RWPE1 (cell line): ENCODE measurements around the gene NEUROD2.

Experiments
- CTCF ChIA-PET: fragments of 350-600 bp; sonication (Branson Sonifier 250); formaldehyde crosslinking; extraction: SDS; loops from one replicate; lab custom pipeline; 2021; lab: Yijun Ruan, JAX
- POLR2A ChIA-PET: fragments of 400-600 bp; formaldehyde crosslinking; extraction: SDS; loops from one replicate; lab custom pipeline; 2020; ENCODE audit warnings: antibody characterized with exemption; ENCODE audit not compliant: low non-redundant PET; lab: Yijun Ruan, JAX
- DNase-seq: peaks from one replicate; pipeline ENCODE4 v3.0.0; 2012; ENCODE audit warnings: low spot score
- H3K27ac ChIP-seq: fragments of 450-650 bp; 2 replicates; pipeline ENCODE4 v1.5.1; 2017
- TF ChIP-seq, protein P1 (sequence below): fragments of 450-650 bp; conservative IDR thresholded peaks from 2 replicates; pipeline ENCODE4 v1.5.1; 2017; ENCODE audit warnings: low read depth, mild to moderate bottlenecking

Gene NEUROD2

DNA sequence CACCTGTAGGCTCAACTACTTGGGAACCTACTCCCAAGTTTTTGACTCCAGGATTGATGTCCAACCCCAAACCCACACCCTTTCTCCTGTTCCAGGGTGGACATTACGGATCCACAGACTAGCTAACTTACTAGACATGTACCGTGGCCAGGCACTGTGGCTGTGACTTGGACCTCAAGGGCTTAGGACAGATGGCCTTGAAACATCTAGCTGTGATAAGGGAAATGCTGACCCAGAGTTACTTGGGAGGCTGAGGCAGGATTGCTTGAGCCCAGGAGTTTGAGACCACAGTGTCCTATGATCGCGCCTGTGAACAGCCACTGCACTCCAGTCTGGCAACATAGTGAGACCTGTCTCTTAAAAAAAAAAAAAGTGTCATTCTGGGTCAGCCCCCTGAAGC is 33.4 kb upstream of the NEUROD2 start:
- POLR2A ChIA-PET: no interaction called here
- CTCF ChIA-PET: interaction anchor here (0.6 to 0.7 kb wide), 2 partner anchors 12 to 253 kb away, joined by 3 to 4 read pairs; no protein-coding TSS in a partner anchor
- no peak for DNase-seq
- TF ChIP-seq, protein P1, sequence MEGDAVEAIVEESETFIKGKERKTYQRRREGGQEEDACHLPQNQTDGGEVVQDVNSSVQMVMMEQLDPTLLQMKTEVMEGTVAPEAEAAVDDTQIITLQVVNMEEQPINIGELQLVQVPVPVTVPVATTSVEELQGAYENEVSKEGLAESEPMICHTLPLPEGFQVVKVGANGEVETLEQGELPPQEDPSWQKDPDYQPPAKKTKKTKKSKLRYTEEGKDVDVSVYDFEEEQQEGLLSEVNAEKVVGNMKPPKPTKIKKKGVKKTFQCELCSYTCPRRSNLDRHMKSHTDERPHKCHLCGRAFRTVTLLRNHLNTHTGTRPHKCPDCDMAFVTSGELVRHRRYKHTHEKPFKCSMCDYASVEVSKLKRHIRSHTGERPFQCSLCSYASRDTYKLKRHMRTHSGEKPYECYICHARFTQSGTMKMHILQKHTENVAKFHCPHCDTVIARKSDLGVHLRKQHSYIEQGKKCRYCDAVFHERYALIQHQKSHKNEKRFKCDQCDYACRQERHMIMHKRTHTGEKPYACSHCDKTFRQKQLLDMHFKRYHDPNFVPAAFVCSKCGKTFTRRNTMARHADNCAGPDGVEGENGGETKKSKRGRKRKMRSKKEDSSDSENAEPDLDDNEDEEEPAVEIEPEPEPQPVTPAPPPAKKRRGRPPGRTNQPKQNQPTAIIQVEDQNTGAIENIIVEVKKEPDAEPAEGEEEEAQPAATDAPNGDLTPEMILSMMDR: no peak
- H3K27ac ChIP-seq: no peak overlapping the region

DNA sequence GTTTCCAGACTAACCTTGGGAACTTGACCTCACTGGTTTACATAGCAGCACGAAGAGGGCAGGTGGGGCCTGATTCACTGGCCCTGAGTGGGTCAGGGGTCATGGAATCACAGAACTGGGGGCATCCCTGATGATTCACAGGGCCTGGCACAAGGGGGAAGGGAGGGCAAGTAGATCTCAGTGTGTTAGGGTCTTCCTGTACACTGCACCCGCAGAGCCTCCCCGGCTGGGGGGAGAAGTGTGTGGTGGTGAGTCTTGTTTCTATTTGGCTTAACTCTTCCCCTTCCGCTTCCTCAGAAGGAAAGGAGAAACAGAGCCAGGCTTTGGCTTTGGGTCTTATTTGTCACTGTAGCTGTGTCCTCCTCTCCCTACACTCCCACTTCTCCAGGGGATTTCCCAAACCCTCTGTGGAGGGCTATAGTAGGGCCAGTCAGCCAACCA is 32.9 kb upstream of the NEUROD2 start:
- POLR2A ChIA-PET: no interaction called here
- DNase-seq: no peak
- TF ChIP-seq, protein P1: no peak
- no peak overlapping the region for H3K27ac ChIP-seq
- CTCF ChIA-PET: interaction anchor here (0.7 to 3.1 kb wide), 2 partner anchors 18 to 254 kb away, joined by 3 to 14 read pairs; no protein-coding TSS in a partner anchor

DNA sequence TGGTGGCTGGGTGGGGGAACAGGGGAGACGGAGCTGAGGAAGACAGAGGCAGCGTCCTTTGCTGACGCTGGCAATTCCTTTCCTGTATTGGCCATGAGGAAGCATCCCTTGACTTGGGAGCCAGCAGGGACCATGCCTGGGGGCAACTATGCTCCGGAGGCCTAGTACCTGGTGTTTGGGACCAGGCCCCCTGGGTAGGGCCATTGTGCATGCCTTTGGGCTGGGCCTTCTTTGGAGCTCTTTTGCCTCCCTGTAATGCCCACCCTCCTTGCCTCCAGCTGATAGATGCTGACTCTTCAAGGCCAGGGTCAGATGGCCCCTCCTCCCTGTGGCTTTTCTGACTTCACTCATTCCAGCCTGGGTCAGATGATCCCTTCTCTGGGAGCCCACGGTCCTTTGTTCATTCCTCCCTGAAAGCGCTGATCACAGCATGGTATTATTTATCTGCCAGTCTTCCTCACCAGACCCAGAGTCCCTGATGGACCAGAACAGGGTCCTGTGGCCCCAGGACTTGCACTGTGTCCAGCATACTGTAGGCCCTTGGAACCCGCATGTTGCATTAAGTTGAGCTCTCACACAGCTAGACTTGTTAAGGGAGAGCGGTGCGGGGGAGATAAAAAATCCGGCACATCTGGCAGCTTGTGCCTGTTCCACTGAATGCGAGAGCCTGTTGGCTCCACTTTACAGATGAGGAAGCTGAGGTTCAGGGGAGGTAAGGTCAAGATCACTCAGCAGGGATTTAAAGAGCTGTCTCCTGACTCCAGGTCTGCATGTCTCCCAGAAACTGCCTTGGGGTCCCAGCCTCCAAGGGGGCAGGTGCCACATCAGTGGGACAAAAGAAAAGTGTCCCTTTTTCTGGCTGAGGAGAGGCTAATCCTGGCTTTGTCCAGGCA is 32.1 kb upstream of the NEUROD2 start:
- POLR2A ChIA-PET: no interaction called here
- no peak overlapping the region for H3K27ac ChIP-seq
- CTCF ChIA-PET: interaction anchor here (3.1 kb wide), 1 partner anchor 17 kb away, joined by 14 read pairs; no protein-coding TSS in a partner anchor
- no peak for DNase-seq
- TF ChIP-seq, protein P1: no peak

DNA sequence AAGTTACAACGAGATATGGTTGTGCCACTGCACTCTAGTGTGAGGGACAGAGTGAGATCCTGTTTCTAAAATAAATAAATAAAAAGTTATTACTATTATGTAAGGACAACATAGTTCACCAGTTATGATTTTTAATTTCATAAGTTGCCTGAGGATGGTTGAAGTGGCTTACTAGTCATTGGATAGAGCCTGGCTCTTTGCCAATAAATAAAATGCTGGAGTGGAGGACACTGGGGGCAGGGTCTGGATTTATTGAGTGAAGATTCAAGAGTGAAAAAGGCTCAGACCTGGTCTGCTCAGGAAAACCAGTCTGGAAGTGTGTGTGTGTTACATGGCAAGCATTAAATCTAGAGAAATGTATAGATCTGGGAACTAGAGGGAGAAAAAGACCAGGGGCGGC is 31.3 kb upstream of the NEUROD2 start:
- ChIA-PET POLR2A (no interaction called here), CTCF (interaction anchor here (3.1 kb wide), 1 partner anchor 16 kb away, joined by 14 read pairs; no protein-coding TSS in a partner anchor)
- TF ChIP-seq, protein P1: no peak
- H3K27ac ChIP-seq: no peak overlapping the region
- no peak for DNase-seq

DNA sequence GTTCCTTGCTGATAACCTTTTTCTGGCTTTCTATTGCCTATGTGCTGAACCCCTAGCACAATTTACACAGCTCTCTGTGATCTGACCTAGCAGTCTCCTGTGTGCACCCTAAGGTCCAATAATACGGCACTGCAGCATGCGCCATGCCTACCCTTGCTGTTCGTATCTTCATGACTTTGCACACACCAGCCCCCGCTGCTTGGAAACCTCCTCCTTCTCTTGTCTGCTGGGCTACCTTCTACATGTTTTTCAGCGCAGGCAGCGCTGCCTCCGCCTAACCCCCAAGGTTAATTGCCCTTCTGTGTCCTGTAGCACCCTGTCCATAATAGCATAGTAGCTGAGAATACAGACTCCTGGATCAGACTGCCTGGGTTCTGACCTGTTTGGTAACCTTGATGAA is 30.6 kb upstream of the NEUROD2 start:
- ChIA-PET CTCF (interaction anchor here (0.9 to 3.1 kb wide), 2 partner anchors 16 kb away, joined by 7 to 14 read pairs; no protein-coding TSS in a partner anchor), POLR2A (no interaction called here)
- no peak for DNase-seq
- TF ChIP-seq, protein P1: no peak
- H3K27ac ChIP-seq: peak overlapping the region; percentile 80; the same call in 1 of the 2 replicates

DNA sequence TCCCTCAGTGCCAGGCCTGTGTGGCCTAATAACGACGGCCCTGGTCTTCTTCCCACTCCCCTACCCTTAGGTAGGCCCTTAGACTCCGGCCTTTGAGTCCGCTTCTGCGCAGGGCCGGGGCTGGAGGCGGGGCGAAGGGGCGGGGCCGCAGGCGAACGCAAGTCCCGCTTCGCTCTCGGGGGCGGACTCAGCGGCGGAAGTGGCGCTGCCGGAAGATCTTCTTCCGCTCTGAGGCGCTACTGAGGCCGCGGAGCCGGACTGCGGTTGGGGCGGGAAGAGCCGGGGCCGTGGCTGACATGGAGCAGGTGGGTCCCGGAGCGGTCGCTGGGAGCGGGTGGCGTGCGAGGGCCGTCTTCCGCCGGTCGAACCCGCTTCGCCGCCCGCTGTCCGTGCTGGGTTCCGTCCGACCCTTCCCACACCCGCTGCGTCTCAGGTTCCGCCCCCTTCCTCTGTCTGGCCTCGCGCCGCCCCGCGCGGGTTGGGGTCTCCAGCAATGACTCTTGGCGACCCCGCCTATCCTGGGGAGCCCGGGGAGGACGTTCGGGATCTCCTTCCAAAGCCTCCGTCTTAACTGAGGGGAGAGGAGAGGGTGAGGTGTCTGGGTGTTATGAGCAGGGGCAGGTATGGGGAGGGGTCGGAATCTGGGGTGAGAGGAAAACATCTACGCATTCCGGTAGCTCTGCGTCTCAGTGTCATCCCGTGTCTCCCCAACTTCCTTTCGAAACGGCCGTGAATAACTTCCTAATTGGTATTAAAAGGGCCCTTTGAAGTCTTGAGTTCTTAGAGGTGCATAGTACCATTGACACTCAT is 29.4 kb upstream of the NEUROD2 start, which contains the start of gene STARD3:
TSS of gene STARD3 (plus strand) at position 218 of the 810 bp plus-strand sequence. CDS start 16,388 bp downstream, outside the sequence.
- DNase-seq: peak; percentile 84
- peak within 1 kb of the TSS; percentile 80 for H3K27ac ChIP-seq
- ChIA-PET POLR2A (interaction anchor here (0.6 kb wide), 1 partner anchor 112 kb away, joined by 3 read pairs; no protein-coding TSS in a partner anchor), CTCF (interaction anchor here (0.7 to 3.1 kb wide), 4 partner anchors 15 to 38 kb away, joined by 3 to 14 read pairs (median 6); no protein-coding TSS in a partner anchor)
- TF ChIP-seq, protein P1: no peak
